Measurements from ENCODE around the gene SH2D5.

The SH2D5 gene

DNA sequence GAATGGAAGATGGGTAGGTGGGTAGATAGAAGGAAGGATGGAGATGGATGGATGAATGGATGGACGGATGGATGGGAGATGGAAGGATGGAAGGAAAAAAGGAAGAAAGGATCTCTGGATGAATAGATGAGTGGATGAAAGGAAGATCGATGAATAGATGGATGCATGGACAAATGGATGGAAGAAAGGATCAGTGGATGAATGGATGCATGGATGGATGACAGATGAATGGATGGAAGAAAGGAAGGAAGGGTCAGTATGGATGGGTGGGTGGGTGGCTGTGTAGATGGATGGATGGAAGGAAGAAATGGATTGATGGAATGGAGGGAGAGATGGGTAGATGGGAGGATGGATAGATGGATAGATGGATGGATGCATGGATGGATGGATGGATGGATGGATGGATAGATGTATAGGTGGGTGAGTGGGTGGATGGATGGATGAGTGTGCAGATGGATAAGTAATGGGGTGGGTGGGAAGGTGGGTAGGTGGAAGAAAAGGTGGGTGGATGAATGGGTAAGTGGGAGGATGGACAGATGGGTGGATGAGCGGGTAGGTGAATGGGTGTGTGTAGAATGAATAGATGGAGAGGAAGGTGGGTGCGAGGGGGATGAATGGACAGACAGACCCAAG, 29.3 kb downstream of the SH2D5 start:
- WGBS, 2 experiments: 83 to 85% methylated on average over 4 of the region's 4 CpGs
- H3K4me1 ChIP-seq (ENCODE audit: control insufficient read depth, insufficient read depth, low read length): no peaks in the 10 kb centered on the region
- H3K27me3 ChIP-seq (ENCODE audit: control insufficient read depth, insufficient read depth, low read length, poor library complexity, severe bottlenecking): no peaks in the 10 kb centered on the region
- no peak overlapping the region for H3K27ac ChIP-seq (ENCODE audit: insufficient read depth, low read depth, low read length, poor library complexity, severe bottlenecking)
- no peak overlapping the region for H3K4me3 ChIP-seq (ENCODE audit: insufficient read depth, low read depth, low read length)
- H3K36me3 ChIP-seq (ENCODE audit: control insufficient read depth, insufficient read depth, low read length): no peaks in the 10 kb centered on the region
- H3K9me3 ChIP-seq (ENCODE audit: control insufficient read depth, low read length): no peaks in the 10 kb centered on the region

DNA sequence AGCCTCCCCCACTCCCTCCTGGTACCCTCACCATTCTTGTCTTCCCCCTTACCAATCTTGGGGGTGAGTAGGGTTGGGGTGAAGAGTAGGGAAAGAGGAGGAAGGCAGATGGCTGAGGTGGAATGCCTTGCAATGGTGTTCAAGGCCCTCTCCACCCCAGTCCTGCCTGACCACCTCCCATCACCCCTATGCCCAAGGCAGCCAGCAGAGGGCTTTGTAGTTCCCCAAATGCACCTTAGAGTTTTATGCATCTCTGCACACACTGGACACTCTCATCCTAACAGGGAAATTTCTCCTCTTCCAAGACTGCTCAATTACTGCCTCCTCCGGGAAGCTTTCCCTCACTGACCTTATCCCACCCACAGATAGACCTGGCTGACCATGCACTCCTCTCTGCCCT, 30.1 kb downstream of the SH2D5 start:
- H3K36me3 ChIP-seq (ENCODE audit: control insufficient read depth, insufficient read depth, low read length): no peaks in the 10 kb centered on the region
- 89% methylated on average over 1 of the region's 1 CpG for WGBS, 2 experiments
- no peak overlapping the region for H3K27ac ChIP-seq (ENCODE audit: insufficient read depth, low read depth, low read length, poor library complexity, severe bottlenecking)
- no peak overlapping the region for H3K4me3 ChIP-seq (ENCODE audit: insufficient read depth, low read depth, low read length)
- H3K9me3 ChIP-seq (ENCODE audit: control insufficient read depth, low read length): no peaks in the 10 kb centered on the region
- H3K27me3 ChIP-seq (ENCODE audit: control insufficient read depth, insufficient read depth, low read length, poor library complexity, severe bottlenecking): no peaks in the 10 kb centered on the region
- H3K4me1 ChIP-seq (ENCODE audit: control insufficient read depth, insufficient read depth, low read length): no peaks in the 10 kb centered on the region

DNA sequence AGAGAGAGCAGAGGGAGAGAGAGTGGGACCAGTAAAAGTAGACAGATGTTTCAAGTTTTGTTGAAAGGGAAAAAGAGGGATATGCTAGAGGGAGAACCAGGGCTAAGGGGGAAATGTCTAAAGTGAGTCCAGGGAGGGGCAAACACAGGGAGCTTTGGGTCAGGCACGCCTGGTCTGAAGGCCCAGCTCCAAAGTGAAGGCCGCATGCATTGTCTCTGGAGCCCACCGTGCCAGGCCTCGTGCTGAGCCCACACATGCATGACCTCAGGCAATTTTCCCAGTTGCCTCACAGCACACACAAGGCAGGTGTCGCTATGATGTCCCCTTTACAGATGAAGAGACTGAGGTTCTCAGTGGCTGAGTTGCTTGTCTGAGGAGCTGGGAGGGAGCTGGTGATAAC, 30.7 kb downstream of the SH2D5 start:
- H3K9me3 ChIP-seq (ENCODE audit: control insufficient read depth, low read length): no peaks in the 10 kb centered on the region
- 91% methylated on average over 5 of the region's 5 CpGs for WGBS, 2 experiments
- H3K27ac ChIP-seq (ENCODE audit: insufficient read depth, low read depth, low read length, poor library complexity, severe bottlenecking): no peak overlapping the region
- H3K36me3 ChIP-seq (ENCODE audit: control insufficient read depth, insufficient read depth, low read length): no peaks in the 10 kb centered on the region
- H3K27me3 ChIP-seq (ENCODE audit: control insufficient read depth, insufficient read depth, low read length, poor library complexity, severe bottlenecking): no peaks in the 10 kb centered on the region
- H3K4me1 ChIP-seq (ENCODE audit: control insufficient read depth, insufficient read depth, low read length): no peaks in the 10 kb centered on the region
- H3K4me3 ChIP-seq (ENCODE audit: insufficient read depth, low read depth, low read length): no peak overlapping the region

DNA sequence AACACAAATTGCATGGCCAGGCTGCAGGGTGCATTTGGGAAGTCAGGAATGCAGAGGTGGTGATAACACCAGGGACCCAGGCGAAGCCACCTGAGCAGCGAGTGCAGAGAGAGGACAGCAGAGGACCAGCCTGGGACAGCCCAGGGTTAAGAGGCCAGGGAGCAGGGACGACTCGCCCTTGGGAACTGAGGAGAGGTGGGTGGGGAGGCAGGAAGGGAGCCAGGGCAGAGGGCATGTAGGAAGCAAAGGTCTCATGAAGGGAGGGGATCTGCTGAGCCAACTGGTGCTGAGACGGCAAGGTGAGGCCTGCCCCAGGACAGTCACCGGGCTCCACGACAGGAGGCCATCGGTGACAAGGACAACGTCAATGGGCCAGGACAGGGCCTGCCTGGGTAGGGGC, 31.1 kb downstream of the SH2D5 start:
- Histone ChIP-seq H3K36me3 (ENCODE audit: control insufficient read depth, insufficient read depth, low read length) (no peaks in the 10 kb centered on the region), H3K9me3 (ENCODE audit: control insufficient read depth, low read length) (no peaks in the 10 kb centered on the region), H3K4me1 (ENCODE audit: control insufficient read depth, insufficient read depth, low read length) (no peaks in the 10 kb centered on the region), H3K27ac (ENCODE audit: insufficient read depth, low read depth, low read length, poor library complexity, severe bottlenecking) (no peak overlapping the region), H3K4me3 (ENCODE audit: insufficient read depth, low read depth, low read length) (no peak overlapping the region), H3K27me3 (ENCODE audit: control insufficient read depth, insufficient read depth, low read length, poor library complexity, severe bottlenecking) (no peaks in the 10 kb centered on the region)
- WGBS, 2 experiments: 92 to 94% methylated on average over 9 of the region's 9 CpGs

DNA sequence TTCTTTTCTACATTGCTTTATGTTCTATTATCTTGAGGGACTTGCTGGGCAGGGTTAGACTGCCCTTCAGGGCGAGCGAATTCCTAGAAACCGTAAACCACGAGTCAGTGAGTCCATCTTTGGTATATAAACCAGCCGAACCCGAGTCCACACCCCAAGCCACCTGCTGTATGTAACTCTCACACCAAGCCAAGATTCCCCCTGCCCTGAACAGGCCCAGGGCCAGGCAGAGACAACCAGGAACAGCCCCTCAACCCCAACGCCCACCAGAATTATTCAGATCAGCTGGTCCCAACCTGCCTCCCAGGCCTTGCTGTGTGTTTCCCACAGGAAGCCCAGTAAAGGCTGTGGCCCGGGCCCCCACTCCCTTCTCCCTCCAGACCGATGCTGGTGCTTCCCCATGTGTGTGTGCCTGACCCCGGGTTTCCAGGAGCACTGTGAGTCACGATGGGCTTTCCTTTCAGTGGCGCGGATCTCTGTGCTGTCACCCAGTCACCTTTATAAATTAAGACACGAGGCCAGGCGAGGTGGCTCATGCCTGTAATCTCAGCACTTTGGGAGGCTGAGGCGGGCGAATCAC, 31.8 kb downstream of the SH2D5 start:
- no peaks in the 10 kb centered on the region for H3K36me3 ChIP-seq (ENCODE audit: control insufficient read depth, insufficient read depth, low read length)
- no peaks in the 10 kb centered on the region for H3K9me3 ChIP-seq (ENCODE audit: control insufficient read depth, low read length)
- H3K4me3 ChIP-seq (ENCODE audit: insufficient read depth, low read depth, low read length): no peak overlapping the region
- WGBS, 2 experiments: 89 to 93% methylated on average over 17 of the region's 17 CpGs
- no peak overlapping the region for H3K27ac ChIP-seq (ENCODE audit: insufficient read depth, low read depth, low read length, poor library complexity, severe bottlenecking)
- no peaks in the 10 kb centered on the region for H3K4me1 ChIP-seq (ENCODE audit: control insufficient read depth, insufficient read depth, low read length)
- no peaks in the 10 kb centered on the region for H3K27me3 ChIP-seq (ENCODE audit: control insufficient read depth, insufficient read depth, low read length, poor library complexity, severe bottlenecking)

DNA sequence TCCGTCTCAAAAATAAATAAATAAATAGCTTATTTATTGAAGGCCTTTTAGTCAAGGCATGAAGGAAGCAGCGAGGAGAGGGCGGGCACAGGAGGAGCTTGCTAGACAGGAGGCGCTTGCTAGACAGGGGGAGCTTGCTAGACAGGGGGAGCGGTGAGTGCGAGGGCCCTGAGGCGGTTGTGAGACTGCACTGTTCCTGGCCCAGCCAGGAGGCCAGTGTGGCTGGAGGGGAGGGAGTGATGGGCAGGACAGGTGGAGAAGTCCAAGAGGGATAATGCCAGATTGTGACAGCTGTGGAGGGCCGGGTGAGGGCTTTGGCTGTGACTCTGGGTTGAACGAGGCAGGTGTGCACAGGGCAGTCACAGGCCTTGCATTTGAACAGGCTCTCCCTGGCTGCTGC, 32.9 kb downstream of the SH2D5 start:
- no peak overlapping the region for H3K4me3 ChIP-seq (ENCODE audit: insufficient read depth, low read depth, low read length)
- no peaks in the 10 kb centered on the region for H3K4me1 ChIP-seq (ENCODE audit: control insufficient read depth, insufficient read depth, low read length)
- 94% methylated on average over 8 to 9 of the region's 9 CpGs for WGBS, 2 experiments
- H3K9me3 ChIP-seq (ENCODE audit: control insufficient read depth, low read length): no peaks in the 10 kb centered on the region
- H3K27me3 ChIP-seq (ENCODE audit: control insufficient read depth, insufficient read depth, low read length, poor library complexity, severe bottlenecking): no peaks in the 10 kb centered on the region
- no peaks in the 10 kb centered on the region for H3K36me3 ChIP-seq (ENCODE audit: control insufficient read depth, insufficient read depth, low read length)
- no peak overlapping the region for H3K27ac ChIP-seq (ENCODE audit: insufficient read depth, low read depth, low read length, poor library complexity, severe bottlenecking)

DNA sequence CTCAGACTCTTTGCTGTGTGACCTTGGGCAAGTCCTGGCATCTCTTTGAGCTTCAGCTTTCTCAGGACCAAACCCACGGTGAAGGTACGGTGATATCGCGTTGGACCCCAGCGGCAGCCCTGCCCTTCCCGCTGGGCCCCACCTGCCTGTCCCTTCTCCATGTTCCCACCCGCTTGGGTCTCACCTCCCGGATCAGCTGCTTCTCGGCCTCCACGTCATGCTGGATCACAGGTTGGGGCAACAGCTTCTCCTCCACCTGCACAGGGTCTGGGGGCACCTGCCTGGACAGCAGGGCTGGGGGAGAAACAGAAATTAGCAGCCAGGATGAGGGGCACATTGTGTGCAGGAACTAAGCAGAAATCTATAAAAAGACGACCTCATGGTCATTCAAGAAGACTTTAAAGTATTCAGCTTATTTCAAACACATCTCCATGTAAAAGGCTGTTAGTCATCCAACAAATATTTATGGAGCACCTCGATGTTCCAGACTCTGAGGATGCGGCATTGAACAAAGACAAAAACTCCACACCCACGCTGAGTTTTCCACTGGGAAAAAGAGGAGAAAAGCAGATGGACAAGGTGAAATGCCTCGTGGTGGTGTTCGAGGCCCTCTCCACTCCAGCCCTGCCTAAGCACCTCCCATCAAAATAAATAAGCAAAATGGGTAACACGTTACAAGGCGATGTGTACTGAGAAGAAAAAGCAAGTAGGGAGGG, 34.1 kb downstream of the SH2D5 start:
- Histone ChIP-seq H3K9me3 (ENCODE audit: control insufficient read depth, low read length) (no peaks in the 10 kb centered on the region), H3K4me3 (ENCODE audit: insufficient read depth, low read depth, low read length) (no peak overlapping the region), H3K27ac (ENCODE audit: insufficient read depth, low read depth, low read length, poor library complexity, severe bottlenecking) (no peak overlapping the region), H3K4me1 (ENCODE audit: control insufficient read depth, insufficient read depth, low read length) (no peaks in the 10 kb centered on the region), H3K27me3 (ENCODE audit: control insufficient read depth, insufficient read depth, low read length, poor library complexity, severe bottlenecking) (no peaks in the 10 kb centered on the region), H3K36me3 (ENCODE audit: control insufficient read depth, insufficient read depth, low read length) (no peaks in the 10 kb centered on the region)
- 88% methylated on average over 16 to 18 of the region's 18 CpGs for WGBS, 2 experiments

DNA sequence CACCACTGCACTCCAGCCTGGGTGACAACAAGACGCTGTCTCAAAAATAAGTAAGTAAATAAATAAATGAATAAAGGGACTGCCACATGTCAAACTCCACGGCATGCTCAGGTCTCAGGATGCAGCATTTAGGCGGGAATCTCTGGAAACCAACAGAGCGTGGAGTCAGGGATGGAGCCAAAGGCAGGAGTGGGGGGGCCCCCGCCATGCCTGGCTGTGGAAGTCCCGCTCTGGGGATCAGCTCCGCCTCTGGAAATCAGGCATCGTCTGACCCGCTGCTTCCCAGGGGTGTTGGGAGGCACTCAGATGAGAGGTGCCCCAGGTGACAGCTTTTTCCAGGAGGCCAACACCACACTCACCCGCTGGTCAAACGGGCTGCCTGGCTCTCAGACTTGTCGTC, 34.9 kb downstream of the SH2D5 start:
- H3K27ac ChIP-seq (ENCODE audit: insufficient read depth, low read depth, low read length, poor library complexity, severe bottlenecking): no peak overlapping the region
- H3K36me3 ChIP-seq (ENCODE audit: control insufficient read depth, insufficient read depth, low read length): no peaks in the 10 kb centered on the region
- H3K27me3 ChIP-seq (ENCODE audit: control insufficient read depth, insufficient read depth, low read length, poor library complexity, severe bottlenecking): no peaks in the 10 kb centered on the region
- 86 to 90% methylated on average over 12 of the region's 12 CpGs for WGBS, 2 experiments
- no peaks in the 10 kb centered on the region for H3K9me3 ChIP-seq (ENCODE audit: control insufficient read depth, low read length)
- no peaks in the 10 kb centered on the region for H3K4me1 ChIP-seq (ENCODE audit: control insufficient read depth, insufficient read depth, low read length)
- no peak overlapping the region for H3K4me3 ChIP-seq (ENCODE audit: insufficient read depth, low read depth, low read length)

DNA sequence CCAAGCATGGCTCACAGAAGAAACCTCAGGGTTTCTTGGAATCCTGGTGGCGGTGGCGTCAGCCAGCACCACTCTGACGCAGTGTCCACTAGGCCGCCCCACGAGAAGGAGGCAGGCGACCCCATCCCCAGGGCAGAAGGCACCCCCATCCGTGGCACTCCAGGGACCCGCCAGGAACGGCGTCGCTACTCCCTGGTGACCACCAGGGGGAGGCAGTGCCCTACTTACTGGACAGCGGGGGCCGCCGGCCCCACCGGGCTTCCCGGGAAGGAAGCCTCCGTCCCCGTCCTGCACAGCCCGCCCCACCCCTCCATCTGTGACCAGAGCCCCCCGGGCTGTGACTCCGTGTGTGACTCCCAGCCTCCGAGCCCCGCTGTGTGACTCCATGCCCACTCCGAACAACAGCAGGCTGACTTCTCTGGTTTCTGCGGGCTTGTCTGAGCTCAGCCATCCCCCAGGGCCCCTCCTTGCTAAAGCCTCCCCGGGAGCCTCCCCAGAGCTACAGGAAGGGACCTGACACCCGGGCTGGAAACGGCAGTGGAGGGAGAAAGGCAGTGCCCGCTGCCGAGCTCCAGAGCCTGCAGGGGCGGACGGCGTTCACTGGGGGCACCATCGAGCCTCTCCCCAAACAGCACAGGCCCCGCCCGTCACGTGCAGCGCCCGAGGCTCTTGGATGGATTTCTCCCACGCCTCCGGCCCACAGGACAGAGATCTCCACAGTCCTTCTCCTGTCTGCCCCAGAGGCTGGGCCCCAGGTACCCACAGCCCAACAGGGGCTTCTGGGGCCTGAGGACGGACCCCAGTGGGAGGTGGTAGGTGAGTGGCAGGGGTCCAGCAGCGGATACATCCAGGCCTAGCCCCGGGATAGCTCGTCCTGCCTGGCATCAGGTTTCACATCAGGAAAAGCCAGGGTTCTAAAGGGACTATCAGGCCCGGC, 35.8 kb downstream of the SH2D5 start:
- H3K36me3 ChIP-seq (ENCODE audit: control insufficient read depth, insufficient read depth, low read length): no peaks in the 10 kb centered on the region
- H3K27ac ChIP-seq (ENCODE audit: insufficient read depth, low read depth, low read length, poor library complexity, severe bottlenecking): peak overlapping the region; percentile 82
- peak overlapping the region; percentile 53 for H3K4me3 ChIP-seq (ENCODE audit: insufficient read depth, low read depth, low read length)
- H3K9me3 ChIP-seq (ENCODE audit: control insufficient read depth, low read length): no peaks in the 10 kb centered on the region
- WGBS, 2 experiments: 1% methylated on average over 46 of the region's 46 CpGs
- H3K4me1 ChIP-seq (ENCODE audit: control insufficient read depth, insufficient read depth, low read length): no peaks in the 10 kb centered on the region
- H3K27me3 ChIP-seq (ENCODE audit: control insufficient read depth, insufficient read depth, low read length, poor library complexity, severe bottlenecking): no peaks in the 10 kb centered on the region

DNA sequence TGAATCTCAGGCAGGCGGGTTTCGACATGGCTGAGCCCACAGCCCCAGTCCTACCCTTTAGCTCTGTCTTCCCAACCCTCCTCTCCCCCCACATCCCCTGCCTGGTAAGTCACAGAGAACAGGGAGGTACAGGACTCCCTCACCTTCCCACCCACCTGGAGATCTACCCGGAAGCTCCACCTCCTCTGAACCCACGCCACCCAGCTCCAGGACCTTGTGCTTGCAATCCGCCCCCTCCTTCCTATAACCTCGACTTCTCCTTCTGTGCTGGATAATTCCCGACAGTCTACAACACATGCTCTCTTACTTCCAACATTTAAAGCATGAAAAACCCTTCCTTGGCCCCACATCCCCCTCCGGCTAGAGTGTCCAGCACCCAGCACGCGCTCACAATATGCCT, 37.0 kb downstream of the SH2D5 start:
- Histone ChIP-seq H3K36me3 (ENCODE audit: control insufficient read depth, insufficient read depth, low read length) (no peaks in the 10 kb centered on the region), H3K27me3 (ENCODE audit: control insufficient read depth, insufficient read depth, low read length, poor library complexity, severe bottlenecking) (no peaks in the 10 kb centered on the region), H3K4me1 (ENCODE audit: control insufficient read depth, insufficient read depth, low read length) (no peaks in the 10 kb centered on the region), H3K4me3 (ENCODE audit: insufficient read depth, low read depth, low read length) (no peak overlapping the region), H3K27ac (ENCODE audit: insufficient read depth, low read depth, low read length, poor library complexity, severe bottlenecking) (no peak overlapping the region), H3K9me3 (ENCODE audit: control insufficient read depth, low read length) (no peaks in the 10 kb centered on the region)
- WGBS, 2 experiments: 92 to 95% methylated on average over 10 of the region's 10 CpGs

All from ectodermal cell (in vitro differentiated cells).